Measurements from ENCODE around the gene MRPL28. TPM values are rescaled to one million over a fixed set of nuclear protein-coding genes. Genes with fewer than 3 reads are reported as not detected.
"Not testable (repeated sequence)": the region's sequence is repeated elsewhere in the genome, so short reads cannot be mapped to it uniquely, and the experiment has no call there.

Gene MRPL28
- polyA plus RNA-seq, 4 donors = 68.4 to 92.6 (median 70.9) TPM

DNA sequence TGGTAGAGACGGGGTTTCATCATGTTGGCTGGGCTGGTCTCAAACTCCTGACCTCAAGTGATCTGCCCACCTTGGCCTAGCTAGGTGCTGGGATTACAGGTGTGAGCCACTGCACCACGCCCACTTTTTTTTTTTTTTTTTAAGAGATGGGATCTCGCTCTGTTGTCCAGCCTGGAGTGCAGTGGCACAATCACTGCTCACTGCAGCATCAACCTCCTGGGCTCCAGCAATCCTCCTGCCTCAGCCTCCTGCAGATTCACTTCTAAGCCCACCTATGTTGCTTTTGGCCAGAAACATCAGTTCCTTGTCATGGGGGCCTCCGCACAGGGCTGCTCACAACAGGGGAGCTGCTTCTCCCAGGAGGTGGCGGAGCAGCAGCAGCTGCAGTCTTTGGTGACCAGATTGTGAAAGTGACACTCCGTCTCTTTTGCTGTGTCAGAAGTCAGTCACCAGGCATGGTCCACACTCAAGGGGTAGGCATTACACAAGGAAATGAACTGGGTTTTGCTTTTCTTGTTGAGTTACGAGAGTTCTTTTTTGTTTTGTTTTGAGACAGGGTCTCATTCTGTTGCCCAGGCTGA is 22.2 kb upstream of the MRPL28 start:
- no peak for DNase-seq (ENCODE audit: low read depth in 4 of 4, low spot score in 3 of 4)

DNA sequence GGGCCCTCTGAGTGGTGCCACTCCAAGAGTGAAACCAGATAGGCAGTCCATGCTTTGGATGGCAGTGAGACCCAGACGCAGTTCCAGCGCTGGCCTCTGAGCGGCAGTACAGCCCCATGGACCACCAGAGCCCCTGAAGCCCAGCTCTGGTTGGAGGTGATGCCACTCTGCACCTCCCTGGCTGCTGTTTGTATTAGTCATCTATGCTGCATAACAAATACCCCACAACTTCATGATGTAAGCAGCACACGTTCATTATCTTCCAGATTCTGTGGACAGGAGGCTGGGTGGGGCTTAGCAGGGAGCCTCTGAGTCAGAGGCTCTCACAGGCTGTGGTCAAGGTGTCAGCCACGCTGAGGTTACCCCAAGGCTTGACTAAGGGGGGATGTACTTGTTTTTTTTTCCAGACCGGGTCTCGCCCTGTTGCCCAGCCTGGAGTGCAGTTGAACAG is 21.6 kb upstream of the MRPL28 start:
- no peak for DNase-seq (ENCODE audit: low read depth in 4 of 4, low spot score in 3 of 4)

DNA sequence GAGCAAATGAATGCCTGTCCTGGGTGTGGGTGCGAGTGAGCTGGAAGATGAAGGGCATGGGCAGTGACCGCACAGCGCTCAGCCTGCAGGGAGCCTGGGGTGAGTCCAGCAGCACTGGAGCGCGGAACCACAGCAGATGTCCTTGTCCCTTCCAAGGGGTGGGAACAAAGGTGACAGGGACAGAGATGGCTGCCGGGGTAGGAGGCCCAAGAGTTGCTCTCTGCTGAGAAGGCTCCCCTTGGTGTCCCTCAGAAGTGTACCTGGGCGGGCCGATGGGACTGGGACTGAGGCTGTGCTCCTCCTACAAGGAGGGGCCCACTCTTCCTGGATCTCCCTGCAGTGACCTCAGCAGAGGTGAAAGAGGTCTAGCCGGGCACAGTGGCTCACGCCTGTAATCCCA is 19.0 kb upstream of the MRPL28 start:
- DNase-seq (ENCODE audit: low read depth in 4 of 4, low spot score in 3 of 4) = no peak

DNA sequence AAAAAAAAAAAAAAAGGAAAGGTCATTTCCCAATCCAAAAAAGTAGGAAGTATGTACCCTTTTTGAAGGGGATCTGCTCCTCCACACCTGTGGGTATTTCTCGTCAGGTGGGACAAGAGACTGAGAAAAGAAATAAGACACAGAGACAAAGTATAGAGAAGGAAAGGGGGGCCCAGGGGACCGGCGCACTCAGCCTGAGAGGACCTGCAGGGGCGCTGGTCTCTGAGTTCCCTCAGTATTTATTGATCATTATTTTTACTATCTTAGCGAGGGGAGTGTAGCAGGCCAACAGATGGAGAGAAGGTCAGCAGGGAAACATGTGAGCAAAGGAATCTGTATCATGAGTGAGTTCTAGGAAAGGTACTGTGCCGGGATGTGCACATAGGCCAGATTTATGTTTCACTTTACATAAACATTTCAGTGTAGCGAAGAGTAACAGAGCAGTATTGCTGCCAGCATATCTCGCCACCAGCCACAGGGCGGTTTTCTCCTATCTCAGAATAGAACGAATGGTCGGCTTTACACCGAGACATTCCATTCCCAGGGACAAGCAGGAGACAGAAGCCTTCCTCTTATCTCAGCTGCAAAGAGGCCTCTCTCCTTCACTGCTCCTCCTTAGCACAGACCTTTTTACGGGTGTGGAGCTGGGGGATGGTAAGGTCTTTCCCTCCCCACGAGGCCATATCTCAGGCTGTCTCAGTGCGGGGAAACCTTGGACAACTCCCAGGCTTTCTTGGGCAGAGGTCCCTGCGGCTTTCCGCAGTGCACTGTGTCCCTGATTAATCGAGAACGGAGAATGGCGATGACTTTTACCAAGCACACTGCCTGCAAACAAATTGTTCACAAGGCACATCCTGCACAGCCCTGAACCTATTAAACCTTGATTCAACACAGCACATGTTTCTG is 17.7 kb upstream of the MRPL28 start:
- not testable (repeated sequence) for DNase-seq (ENCODE audit: low read depth in 4 of 4, low spot score in 3 of 4)

DNA sequence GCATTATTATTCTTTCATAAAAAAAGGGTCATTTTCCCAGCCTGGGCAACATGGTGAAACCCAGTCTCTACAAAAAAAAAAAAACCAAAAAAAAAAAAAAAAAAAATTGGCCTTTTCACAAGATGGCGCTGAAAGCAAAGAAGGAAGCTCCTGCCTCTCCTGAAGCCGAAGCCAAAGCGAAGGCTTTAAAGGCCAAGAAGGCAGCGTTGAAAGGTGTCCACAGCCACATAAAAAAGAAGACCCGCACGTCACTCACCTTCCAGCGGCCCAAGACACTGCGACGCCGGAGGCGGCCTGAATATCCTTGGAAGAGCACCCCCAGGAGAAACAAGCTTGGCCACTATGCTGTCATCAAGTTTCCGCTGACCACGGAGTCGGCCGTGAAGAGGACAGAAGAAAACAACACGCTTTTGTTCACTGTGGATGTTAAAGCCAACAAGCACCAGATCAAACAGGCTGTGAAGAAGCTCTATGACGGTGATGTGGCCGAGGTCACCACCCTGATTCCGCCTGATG is 16.4 kb upstream of the MRPL28 start:
- no peak for DNase-seq (ENCODE audit: low read depth in 4 of 4, low spot score in 3 of 4)

DNA sequence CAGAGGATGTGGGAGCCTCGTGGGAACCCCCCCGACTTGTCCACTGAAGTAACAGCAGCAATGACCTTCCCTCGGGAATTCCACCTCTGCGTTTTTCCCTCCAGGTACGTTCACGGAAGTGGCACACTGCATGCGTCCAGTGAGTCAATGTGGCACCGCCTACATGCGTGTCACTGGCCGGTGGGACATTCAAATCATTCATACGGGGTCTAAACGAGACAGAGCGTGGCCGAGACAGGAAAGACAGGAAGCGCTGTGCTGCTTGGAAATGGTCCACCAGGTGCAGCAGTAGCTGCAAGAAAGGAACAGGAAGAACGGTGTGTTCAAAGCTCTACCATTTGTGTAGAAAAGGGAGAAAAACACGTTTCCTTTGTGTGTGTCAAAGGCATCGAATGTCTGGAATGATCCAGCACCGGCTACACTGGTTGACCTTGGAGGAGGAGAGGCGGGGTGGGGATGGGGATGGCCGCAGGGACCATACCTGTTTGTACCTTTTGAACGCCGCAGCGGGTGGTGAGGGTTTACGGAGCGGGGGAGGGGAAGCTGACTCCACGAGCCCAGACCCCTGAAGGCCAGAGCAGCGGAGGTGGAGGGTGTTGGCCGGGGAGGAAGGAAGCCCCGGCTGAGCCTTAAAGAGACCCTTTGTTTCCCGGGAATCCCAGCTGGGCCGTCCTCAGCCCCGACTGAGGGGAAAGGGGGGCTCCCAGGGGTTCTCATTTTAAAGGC is 13.2 kb upstream of the MRPL28 start:
- DNase-seq (ENCODE audit: low read depth in 4 of 4, low spot score in 3 of 4) = no peak

DNA sequence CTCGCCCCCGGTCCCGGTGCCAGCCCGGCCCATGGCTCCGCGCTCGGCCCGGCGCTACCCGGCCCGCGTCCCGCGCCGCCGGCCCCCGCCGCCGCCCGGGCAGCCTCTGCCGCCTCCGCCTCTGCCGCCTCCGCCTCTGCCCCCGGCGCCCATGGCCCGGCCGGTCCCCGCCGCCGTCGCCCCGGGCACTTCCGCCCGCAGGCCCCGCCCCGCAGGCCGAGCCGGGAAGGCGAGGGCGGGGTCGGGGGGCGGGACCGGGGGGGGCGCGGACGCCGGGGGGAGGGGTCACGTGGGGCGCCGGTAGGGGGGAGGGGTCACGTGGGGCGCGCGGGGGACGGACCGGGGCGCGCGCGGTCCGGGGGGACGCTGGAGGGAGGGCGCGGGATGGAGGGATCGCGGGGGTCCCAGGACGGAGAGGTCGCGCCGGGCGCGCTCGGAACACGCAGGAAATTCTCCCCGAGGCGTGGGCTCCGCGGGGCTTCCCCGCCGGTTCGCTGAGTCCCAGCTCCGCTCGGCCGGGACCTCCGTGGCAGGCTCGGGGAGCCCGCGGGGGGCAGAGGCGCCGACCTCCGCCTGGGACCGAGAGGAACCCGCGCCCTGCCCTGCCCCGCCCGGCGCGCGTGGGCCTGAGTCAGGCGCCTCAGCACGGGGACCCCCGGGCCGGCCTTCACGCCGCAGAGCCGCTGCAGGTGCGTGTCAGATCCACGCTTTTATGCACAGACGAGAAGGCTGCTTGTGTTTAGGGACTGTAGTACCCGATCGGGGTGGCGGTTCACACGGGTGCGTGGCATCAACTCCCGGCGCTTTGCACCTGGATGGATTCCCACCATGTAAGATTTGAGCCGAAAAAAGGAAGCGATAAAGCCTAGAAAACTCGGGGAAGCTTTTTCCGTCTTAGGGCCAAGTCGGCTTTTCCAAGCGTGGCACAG is 11.7 kb upstream of the MRPL28 start, which contains the start of gene PGAP6:
PGAP6 (minus strand) TSS at position 190 of the 929 bp plus-strand sequence; CDS start at position 33, 157 bp downstream.
- no peak for DNase-seq (ENCODE audit: low read depth in 4 of 4, low spot score in 3 of 4)

DNA sequence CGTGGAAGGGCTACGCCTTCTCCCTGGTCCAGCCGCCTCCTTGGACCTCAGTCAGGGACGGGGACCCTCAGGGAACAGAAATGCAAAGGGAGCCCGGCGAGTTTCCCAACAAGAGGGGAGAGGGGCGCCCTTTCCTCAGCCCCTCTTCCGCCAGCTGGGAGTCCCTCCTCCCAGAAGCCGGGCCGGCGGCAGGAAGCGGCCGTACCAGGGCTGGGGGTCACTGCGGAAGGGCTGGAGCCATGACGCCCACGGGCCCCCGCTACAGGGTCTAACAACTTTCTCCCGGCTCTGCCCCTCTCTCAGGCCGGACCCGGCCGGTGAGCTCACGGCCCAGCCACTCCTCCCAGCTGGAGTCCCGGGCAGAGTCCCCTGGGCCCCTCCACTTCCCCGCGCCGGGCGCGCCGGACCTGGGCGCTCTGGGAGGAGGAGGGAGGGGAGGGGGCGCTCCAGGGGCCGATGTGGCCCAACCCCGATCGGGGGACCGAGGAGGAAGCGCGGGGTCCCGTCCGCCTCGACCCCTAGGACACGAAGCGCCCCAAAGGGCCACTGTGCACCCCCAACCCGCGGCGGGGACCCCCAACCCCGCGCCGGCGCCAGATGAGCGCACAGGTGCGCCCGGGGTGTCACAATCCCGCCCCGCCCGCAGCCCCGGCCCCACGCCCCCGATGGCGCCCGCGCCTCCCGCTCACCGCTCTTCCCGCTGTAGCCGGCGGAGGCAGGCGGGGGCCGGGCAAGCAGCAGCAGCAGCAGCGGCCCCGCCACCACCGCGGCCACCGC is 10.9 kb upstream of the MRPL28 start:
- DNase-seq (ENCODE audit: low read depth in 4 of 4, low spot score in 3 of 4) = no peak

DNA sequence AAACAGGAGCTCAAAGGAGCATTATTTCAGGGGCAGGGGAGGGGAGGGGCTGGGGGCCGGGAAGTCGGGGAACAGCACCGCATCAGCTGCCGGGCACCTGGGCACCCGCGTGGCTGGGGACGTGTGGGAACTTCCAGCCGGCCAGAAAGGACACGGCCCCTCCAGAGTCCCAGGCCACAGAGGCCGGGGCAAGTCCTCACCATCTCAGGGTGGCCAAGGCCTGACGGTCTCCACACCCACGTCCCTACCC is 10.3 kb upstream of the MRPL28 start:
- DNase-seq (ENCODE audit: low read depth in 4 of 4, low spot score in 3 of 4) = no peak

DNA sequence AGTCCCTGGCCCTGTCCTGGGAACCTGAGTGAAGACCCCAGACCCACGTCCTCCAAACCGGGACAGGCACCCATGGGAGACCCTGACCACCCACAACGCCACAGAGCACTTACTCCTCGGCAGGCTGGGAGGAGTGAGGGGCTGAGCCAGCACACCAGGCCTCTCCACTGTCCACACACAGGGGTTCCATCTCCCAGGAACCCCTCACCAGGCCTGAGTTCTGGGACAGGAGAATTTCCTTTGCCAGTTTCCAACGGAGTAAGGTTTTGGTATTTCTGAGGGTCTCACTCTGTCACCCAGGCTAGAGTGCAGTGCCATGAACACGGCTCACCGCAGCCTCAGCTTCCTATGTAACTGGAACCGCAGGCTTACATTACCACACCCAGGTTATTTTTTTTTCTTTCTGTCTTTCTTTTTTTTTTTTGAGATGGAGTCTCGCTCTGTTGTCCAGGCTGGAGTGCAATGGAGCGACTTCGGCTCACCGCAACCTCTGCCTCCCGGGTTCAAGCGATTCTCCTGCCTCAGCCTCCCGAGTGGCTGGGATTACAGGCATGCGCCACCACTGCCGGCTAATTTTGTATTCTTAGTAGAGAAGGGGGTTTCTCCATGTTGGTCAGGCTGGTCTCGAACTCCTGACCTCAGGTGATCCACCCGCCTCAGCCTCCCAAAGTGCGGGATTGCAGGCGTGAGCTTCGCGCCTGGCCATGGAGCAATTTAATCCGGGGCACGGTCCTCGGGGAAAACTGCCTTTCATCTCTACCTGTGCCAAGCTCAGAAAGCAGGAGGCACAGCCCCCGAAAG is 9.8 kb upstream of the MRPL28 start:
- no peak for DNase-seq (ENCODE audit: low read depth in 4 of 4, low spot score in 3 of 4)

DNA sequence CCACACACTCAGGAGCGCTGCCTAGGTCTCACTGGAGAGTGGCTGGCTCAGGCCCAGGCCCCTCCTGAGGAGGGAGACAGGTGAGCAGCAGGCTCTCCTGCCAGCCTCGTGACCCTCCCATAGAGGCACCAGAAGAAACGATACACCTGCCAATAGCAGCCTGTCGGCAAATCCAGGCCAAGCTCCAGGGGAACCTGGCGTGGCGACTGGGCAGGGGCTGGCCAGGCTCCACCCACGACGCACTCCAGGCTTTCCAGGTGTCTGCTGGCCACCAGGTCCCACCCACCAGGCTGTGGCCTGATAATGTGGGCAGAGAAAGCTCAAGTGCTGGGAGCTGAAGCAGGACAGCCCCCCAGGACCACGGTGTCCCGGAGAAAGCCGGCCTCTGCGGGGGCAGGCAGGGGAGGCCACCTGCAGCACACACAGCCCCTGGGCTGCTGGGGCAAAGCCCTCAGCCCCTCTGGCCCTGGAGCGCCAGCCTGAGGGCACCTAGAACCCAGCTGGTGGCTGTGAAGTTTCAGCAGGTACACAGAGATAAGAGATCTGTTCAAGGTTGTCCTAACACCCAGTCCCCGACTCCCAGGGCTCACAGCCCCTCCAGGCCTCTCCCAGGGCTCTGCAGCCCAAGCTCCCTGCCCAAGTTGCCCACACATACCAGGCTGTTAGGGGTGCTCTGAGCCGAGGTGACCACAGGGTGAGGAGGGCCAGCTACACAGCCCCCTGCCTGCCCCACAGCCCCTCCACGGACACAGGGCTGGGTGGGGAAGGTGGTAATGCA is 9.0 kb upstream of the MRPL28 start:
- no peak for DNase-seq (ENCODE audit: low read depth in 4 of 4, low spot score in 3 of 4)

DNA sequence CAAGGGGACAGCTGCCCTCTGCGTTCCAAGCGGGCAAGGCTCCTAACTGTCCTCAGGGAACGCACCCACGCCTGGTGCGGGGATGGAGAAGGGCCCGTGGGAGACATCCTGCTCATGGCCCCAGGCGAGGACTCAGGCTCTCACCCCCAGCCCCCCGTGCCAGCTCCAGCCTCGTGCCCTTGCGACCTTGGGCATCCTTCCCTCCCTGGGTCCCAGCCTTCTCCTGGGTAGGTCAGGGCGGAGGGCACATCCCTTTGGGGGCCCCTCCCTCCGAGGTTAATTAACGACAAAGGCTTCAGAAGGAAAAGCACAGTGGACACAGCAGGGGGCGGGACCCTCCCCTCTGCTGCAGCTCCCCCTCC is 8.5 kb upstream of the MRPL28 start:
- DNase-seq (ENCODE audit: low read depth in 4 of 4, low spot score in 3 of 4) = no peak

DNA sequence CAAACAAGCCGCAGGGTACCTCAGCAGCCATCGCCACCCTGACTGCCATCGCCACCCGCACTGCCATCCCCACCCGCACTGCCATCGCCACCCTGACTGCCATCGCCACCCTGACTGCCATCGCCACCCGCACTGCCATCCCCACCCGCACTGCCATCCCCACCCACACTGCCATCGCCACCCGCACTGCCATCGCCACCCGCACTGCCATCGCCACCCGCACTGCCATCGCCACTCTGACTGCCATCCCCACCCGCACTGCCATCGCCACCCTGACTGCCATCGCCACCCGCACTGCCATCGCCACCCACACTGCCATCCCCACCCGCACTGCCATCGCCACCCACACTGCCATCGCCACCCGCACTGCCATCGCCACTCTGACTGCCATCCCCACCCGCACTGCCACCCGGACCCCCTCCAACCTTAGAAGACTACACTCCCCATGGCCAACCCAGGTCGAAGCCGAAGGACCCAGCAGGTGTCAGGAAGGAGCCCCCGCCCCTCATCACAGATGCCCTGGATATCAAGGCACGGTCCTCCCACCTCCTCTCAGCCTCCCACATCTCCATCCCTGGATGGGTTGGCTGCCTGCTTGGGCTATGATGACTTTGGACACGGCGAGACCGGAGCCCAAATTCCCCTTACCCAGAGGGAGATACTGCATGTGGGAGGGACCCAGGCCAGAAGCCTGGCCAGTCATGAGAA is 7.9 kb upstream of the MRPL28 start:
- DNase-seq (ENCODE audit: low read depth in 4 of 4, low spot score in 3 of 4) = not testable (repeated sequence)

DNA sequence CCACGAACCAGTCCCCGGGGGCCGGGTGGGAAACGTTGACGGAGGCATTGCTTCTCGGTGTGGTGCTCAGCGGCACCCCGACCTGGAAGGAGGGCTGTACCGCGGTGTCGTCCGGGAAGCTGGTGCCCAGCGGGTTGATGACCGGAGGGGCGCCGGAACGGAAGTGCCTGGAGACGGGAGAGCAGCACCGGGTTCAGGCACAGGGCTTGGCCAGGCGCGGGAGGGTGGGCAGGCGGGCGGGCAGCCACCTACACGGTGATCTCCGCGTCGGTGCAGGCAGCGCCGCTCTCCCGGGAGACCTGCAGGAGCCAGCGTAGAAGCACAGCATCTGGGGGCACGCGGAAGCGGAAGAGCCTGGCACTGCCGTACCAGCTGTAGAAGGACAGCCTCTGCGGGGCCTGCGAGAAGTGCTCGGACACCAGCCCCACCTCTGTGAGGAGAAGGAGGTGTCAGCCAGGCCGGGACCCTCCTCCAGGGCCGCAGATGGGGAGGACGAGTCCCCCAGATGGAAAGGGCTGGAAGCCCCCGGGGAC is 7.1 kb upstream of the MRPL28 start:
- no peak for DNase-seq (ENCODE audit: low read depth in 4 of 4, low spot score in 3 of 4)

DNA sequence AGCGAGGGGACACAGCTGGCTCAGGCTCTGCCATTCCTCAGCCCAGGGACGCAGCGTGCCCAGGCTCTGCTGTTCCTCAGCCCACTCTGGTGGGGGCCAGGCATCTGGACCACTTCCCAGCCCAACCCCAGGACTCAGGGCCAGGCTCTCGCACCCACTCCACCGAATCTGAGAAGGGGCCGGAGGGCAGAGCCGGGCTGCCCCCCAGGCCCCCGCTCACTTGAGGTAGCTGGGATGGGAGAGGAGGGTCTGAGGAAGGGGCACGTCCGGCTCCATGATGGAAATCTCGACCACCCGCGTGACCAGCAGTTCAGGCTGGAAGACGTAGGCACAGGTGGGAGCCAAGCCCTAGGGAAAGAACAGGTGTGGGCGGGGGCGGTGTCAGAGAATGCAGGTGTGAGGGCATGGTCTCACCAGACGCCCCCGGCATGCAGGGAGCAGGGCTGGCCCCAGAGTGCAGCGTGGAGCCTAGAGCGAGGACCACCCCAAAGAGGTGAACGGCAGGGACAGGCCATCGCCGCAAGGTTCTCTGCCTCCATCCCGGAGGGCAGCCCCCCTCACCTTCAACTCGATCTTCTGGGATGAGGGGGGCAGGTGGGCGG is 6.6 kb upstream of the MRPL28 start:
- DNase-seq (ENCODE audit: low read depth in 4 of 4, low spot score in 3 of 4) = no peak

DNA sequence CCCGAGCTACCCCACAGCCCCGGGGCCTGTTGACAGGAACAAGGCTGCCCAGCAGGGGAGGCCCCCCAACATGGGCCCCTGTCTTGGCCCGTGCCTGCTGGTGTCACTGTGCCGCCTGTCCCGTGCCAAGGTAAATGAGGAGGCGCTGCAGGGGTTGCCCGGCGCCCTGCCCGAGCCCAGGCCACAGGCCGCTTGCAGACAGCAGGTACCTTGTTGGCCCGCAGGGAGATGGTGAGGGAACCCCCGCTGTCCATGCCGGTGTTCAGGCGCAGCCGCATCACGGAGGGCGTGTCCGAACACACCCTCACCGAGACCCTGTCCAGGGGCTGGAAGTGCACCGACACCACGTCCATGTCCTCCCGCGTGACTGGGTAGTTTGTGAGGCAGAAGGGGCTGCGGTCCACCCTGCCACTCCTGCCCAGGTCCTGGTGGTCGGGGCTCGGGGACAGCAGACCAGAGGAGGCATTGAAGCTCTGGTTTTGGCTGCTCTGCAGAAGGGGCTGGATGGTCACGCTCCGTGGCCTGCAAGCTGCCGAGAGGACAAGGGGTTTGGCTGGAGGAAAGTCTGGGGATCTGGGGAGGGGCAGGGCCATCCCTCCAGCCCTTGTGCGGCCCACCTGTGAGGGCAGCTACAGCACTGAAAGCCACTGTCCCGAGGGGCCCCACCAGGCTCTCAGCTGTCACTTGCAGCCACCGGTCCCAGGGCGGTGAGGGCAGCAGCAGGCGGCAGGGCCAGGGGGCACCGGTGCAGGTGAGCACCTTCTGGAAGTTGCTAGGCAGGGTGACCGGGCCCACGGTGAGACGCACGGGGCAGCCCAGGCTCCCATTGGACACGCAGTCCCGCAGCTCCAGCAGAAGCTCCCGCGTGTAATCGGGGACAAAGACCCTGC is 5.8 kb upstream of the MRPL28 start:
- no peak for DNase-seq (ENCODE audit: low read depth in 4 of 4, low spot score in 3 of 4)
